T-helper 1 cell treated with Interleukin-12 subunit alpha and Interleukin-12 subunit beta and Interleukin-4 antibody, amounts not matched to agents 30 ng/mL and 1 ng/mL, for 36 hours (primary cell): ENCODE results near the gene TCP11X2. TPM values are rescaled to one million over a fixed set of nuclear protein-coding genes. Genes with fewer than 3 reads are reported as not detected.
"Not testable (repeated sequence)": the region's sequence is repeated elsewhere in the genome, so short reads cannot be mapped to it uniquely, and the experiment has no call there.

Source experiments
- intact Hi-C: fragments of 100-400 bp; cut with micrococcal nuclease; formaldehyde crosslinking; loops from one replicate; pipeline ENCODE4 v1.15.1; 2024
- total RNA-seq: library from RNA; stranded (reverse); gene quantifications from 2 replicates; pipeline ENCODE4 v1.2.3, GENCODE V29; 2022

The TCP11X2 gene
- total RNA-seq, result not detected in 2 replicates

DNA sequence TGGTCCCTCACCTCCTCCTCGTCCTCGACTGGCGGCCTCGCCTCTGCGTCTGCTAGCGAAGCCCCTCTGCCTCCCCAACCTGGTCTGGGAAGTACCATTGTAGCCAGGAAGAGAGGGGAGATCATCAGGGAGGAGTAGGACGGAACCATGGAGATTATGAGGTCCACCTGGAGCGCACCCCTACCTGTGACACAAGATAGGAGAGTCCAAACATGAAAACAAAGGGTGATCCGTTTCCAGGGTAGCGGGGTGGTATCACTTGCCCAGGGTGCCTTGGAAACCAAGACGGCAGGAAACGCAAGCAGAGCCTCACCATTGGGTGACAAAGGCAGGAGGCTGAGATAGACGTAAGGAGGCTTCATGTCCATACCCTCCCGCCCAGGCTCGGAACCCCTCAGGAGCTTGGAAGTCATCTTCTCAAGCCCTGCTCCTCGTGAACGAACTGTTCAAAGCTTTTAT, at the start of gene TCP11X2:
Gene TCP11X2, minus strand, starts transcription at position 51 of the 459 bp plus-strand sequence.
- intact Hi-C loops, result not testable (repeated sequence)

GRCh38 chrX:102517326-102517725, 45.7 kb upstream of the TCP11X2 start:
- intact Hi-C loops, result loop anchor here (5.0 to 10.0 kb wide), 3 partner anchors 140 to 795 kb away; partner anchors contain the start of genes BEX2 and BEX5

- intact Hi-C loops, result loop anchor here (1.0 to 10.0 kb wide), 4 partner anchors 83 to 796 kb away; partner anchors contain the start of genes ARMCX5, BEX2 and BEX5
These were observed 44.6 kb upstream of the TCP11X2 start, which contains the start of gene TMSB15A for GRCh38 chrX:102515975-102516941. TMSB15A (minus strand) TSS chrX:102516739.

DNA sequence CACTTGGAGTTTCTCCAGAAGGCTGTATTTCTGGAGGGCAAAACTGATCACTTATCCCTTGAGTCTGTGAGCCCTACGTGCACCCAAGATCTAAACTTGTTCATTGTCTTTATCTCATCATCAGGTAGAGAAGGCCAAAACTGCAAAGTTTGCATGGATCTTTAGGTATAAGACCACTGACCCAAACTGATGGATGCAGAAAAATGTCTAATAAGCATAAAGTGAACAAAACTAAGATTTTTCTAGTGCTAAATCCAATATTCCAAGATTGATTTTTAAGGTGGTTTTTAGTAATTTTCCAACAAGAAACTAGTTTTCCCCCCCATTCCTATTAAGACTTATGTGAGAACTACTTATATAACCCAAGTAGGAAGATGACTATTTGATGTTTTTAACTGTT, 42.9 kb upstream of the TCP11X2 start:
- intact Hi-C loops, result loop anchor here (10.0 kb wide), 1 partner anchor 360 kb away; the partner anchor contains the start of gene BEX5

- intact Hi-C loops, result loop anchor here (10.0 kb wide), 3 partner anchors 374 to 1084 kb away; partner anchors contain the start of gene TCEAL2
These were observed 27.1 kb upstream of the TCP11X2 start for GRCh38 chrX:102498732-102499131.

GRCh38 chrX:102491766-102492165, 20.2 kb upstream of the TCP11X2 start:
- intact Hi-C loops, result loop anchor here (10.0 kb wide), 3 partner anchors 367 to 1077 kb away; partner anchors contain the start of gene TCEAL2

- intact Hi-C loops, result not testable (repeated sequence)
These were observed 7.2 kb upstream of the TCP11X2 start for GRCh38 chrX:102478765-102479164.

DNA sequence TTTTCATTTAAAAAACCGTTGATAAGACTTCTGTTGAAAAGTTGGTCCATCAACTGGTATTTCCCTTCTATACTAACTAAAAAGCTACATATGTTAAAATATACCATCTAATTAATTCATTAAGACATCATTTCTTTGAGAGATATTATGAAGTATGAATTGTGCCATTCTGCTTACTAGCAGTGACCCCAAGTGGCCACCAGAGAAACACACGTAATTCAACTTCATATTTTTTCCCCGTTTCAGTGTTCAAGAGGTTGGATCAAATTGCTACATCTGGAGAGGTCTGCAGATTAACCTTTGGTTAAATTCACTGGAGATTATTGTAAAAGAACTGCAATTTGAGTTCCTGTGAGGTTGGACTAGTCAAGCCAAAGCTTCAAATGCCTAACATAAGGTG, 1.4 kb downstream of the TCP11X2 start:
- intact Hi-C loops, result not testable (repeated sequence)

DNA sequence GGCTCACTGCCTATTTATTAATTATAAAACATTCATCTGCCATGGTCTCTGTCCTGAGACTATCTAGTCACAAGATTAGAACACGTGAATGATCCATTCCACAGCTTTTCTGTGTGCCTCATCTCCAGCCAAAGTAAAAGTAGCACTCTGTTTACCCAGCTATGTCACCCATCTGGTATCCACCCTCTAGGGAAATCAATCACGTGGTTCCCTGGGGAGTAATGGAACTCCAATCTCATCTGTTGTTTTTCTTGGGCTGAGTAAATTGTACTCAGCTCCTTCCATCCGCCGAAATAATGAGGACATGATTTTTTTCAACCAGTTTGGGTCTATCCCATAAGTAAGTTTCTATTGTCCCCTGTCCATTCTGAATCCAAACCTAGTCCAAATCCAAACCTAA, 13.0 kb downstream of the TCP11X2 start:
- intact Hi-C loops, result not testable (repeated sequence)

GRCh38 chrX:102439908-102440307, 31.7 kb downstream of the TCP11X2 start, which contains the start of gene NXF2B:
NXF2B (minus strand) TSS chrX:102440008; CDS start chrX:102380036, 59,972 bp downstream.
- intact Hi-C loops, result not testable (repeated sequence)

DNA sequence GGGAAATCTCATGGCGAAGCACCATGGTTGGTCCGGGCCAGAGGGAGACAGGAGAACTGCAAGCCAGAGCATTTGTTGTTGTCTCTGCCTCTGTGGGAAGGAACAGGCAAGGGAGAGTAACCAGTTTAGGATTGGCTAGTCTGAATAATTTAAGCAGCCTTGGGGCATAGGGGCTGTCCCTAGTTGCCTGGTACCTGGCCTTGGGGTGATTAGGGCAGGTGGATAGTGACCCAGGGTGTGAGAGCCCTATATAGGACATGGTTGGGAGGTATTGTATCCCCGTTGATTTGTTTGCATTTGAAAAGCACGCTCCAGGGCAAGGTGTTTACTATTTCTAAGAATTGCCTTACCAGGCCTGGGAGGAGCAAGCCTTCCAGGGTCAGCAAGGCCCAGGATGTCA, 57.1 kb downstream of the TCP11X2 start:
- intact Hi-C loops, result not testable (repeated sequence)

Other genes starting within 250 kb of the TCP11X2 start
- not detected in 2 replicates for gene NXF2, start 224.6 kb downstream of the TCP11X2 start, total RNA-seq
- gene NXF2B, start 31.8 kb downstream of the TCP11X2 start, total RNA-seq, result not detected in 2 replicates
- gene TMSB15A, start 44.9 kb upstream of the TCP11X2 start, total RNA-seq, result 0.54 TPM in 1 of 2 replicates, not detected in the other
- gene ARMCX5, start 127.7 kb upstream of the TCP11X2 start, total RNA-seq, result 5.1 and 6.8 TPM in 2 replicates
- 0.54 and 0.56 TPM in 2 replicates for gene GPRASP1, start 179.7 kb upstream of the TCP11X2 start, total RNA-seq
- gene GPRASP2, start 240.6 kb upstream of the TCP11X2 start, total RNA-seq, result 0.12 and 0.37 TPM in 2 replicates
- gene GPRASP3, start 248.9 kb upstream of the TCP11X2 start, total RNA-seq, result 0.93 and 2.1 TPM in 2 replicates